ENCODE measurements around the gene OR1C1.

DNA sequence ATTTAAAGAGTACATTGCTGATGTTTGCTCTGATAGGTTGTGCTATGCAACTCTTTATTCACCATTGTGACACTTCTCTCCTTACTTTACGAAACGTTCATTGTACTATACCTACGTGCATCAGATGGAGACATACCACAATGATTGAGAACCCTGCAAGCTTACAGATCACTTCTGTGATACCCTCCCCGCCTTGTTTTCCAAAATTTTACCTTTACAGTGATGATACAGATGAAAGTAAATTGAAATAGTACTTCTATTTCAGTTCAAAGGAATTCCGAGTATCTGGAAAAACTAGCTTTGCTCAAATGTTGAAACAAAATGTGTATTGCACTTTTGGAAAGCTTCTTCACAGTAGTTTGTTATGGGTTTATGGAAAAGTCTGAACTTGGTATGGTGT is 18.6 kb downstream of the OR1C1 start:
- TF ChIP-seq, protein P1, sequence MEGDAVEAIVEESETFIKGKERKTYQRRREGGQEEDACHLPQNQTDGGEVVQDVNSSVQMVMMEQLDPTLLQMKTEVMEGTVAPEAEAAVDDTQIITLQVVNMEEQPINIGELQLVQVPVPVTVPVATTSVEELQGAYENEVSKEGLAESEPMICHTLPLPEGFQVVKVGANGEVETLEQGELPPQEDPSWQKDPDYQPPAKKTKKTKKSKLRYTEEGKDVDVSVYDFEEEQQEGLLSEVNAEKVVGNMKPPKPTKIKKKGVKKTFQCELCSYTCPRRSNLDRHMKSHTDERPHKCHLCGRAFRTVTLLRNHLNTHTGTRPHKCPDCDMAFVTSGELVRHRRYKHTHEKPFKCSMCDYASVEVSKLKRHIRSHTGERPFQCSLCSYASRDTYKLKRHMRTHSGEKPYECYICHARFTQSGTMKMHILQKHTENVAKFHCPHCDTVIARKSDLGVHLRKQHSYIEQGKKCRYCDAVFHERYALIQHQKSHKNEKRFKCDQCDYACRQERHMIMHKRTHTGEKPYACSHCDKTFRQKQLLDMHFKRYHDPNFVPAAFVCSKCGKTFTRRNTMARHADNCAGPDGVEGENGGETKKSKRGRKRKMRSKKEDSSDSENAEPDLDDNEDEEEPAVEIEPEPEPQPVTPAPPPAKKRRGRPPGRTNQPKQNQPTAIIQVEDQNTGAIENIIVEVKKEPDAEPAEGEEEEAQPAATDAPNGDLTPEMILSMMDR (IDR thresholded peaks at IDR 0.05) = no peak
- no peak for TF ChIP-seq POLR2A (IDR thresholded peaks at IDR 0.05)
